GM12878 (cell line): ENCODE data around the gene C21orf58. TPM values are rescaled to one million over a fixed set of nuclear protein-coding genes. Genes with fewer than 3 reads are reported as not detected.
"Not testable (repeated sequence)": the region's sequence is repeated elsewhere in the genome, so short reads cannot be mapped to it uniquely, and the experiment has no call there.

Experiments used
- ATAC-seq: fragments of 200-7000 bp; cut with Tn5 transposase; 3 replicates; pipeline ENCODE4 v1.9.1; 2020; ENCODE audit warnings: mild to moderate bottlenecking, moderate library complexity
- BruUV-seq: library from RNA; stranded (reverse); fragments of 400-500 nt; replicated peaks from 2 replicates; lab custom pipeline; 2021; lab: Mats Ljungman, UMichigan
- CTCF ChIA-PET: fragments of 300-600 bp; sonication (Branson Sonifier 250); formaldehyde crosslinking; extraction: SDS; loops from one replicate; lab custom pipeline; 2021; ENCODE audit warnings: inconsistent platforms; lab: Yijun Ruan, JAX
- POLR2A ChIA-PET: fragments of 350-600 bp; formaldehyde crosslinking; extraction: SDS; loops from one replicate; lab custom pipeline; 2021; ENCODE audit warnings: inconsistent platforms; lab: Charles Lee
- RAD21 ChIA-PET: fragments of 300-600 bp; sonication (Branson Sonifier 250); formaldehyde crosslinking; loops from one replicate; lab custom pipeline; 2023; ENCODE audit warnings: antibody characterized with exemption; ENCODE audit not compliant: unreplicated experiment; lab: Charles Lee
- SMC1A ChIA-PET: fragments of 300-600 bp; sonication (Branson Sonifier 250); formaldehyde crosslinking; loops from one replicate; lab custom pipeline; 2023; ENCODE audit not compliant: unreplicated experiment, uncharacterized antibody; lab: Charles Lee
- DNase-seq: peaks from one replicate; pipeline ENCODE4 v3.0.0-alpha.2; 2011; ENCODE audit warnings: low read depth, low spot score
- FAIRE-seq: peaks from 3 replicates; lab custom pipeline; 2011; peaks lifted over from hg19 to GRCh38; lab: Jason Lieb, UNC
- H2AFZ ChIP-seq: 2 replicates; pipeline ENCODE4 v1.6.0; 2011; ENCODE audit warnings: low read depth, low read length, control low read depth; ENCODE audit not compliant: control insufficient read depth
- H3K27ac ChIP-seq: 2 replicates; pipeline ENCODE4 v1.5.1; 2011; ENCODE audit warnings: control low read depth; ENCODE audit not compliant: control insufficient read depth, insufficient read depth
- H3K27me3 ChIP-seq, 2 experiments: replicated peaks in 1 of 2; 2 replicates each; pipeline versions ENCODE4 v1.6.0 to v1.6.1; 2011; ENCODE audit warnings: low read length in 1 of 2; ENCODE audit not compliant: control insufficient read depth in 2 of 2, insufficient read depth in 2 of 2
- H3K36me3 ChIP-seq, 2 experiments: 2 replicates each; pipeline ENCODE4 v1.5.1; 2011; ENCODE audit warnings: low read length in 1 of 2; ENCODE audit not compliant: control insufficient read depth in 2 of 2, insufficient read depth in 2 of 2
- H3K4me1 ChIP-seq: 2 replicates; pipeline ENCODE4 v1.6.1; 2011; ENCODE audit warnings: mild to moderate bottlenecking, low read length, moderate library complexity, mixed read lengths; ENCODE audit not compliant: control insufficient read depth, insufficient read depth
- H3K4me2 ChIP-seq: 2 replicates; pipeline ENCODE4 v1.6.0; 2011; ENCODE audit warnings: control low read depth; ENCODE audit not compliant: control insufficient read depth, insufficient read depth
- H3K4me3 ChIP-seq: fragments of 200-600 bp; sonication (generic); 2 replicates; pipeline ENCODE4 v1.5.1; 2016
- H3K79me2 ChIP-seq: 2 replicates; pipeline ENCODE4 v1.6.0; 2011; ENCODE audit warnings: low read length; ENCODE audit not compliant: control insufficient read depth, insufficient read depth
- H3K9ac ChIP-seq: 2 replicates; pipeline ENCODE4 v1.8.0; 2011; ENCODE audit warnings: low read length, control low read depth, mixed read lengths; ENCODE audit not compliant: control insufficient read depth, insufficient read depth
- H3K9me3 ChIP-seq: replicated peaks from 3 replicates; pipeline ENCODE4 v1.5.1; 2011; ENCODE audit warnings: mild to moderate bottlenecking, low read length; ENCODE audit not compliant: control insufficient read depth, insufficient read depth
- H4K20me1 ChIP-seq: 2 replicates; pipeline ENCODE4 v1.6.0; 2011; ENCODE audit not compliant: control insufficient read depth, insufficient read depth
- ATF7 ChIP-seq: fragments of 450-650 bp; IDR thresholded peaks from 2 replicates; pipeline ENCODE4 v1.6.1; 2016; ENCODE audit warnings: low read depth, mild to moderate bottlenecking
- KAT2A ChIP-seq: conservative IDR thresholded peaks from 2 replicates; pipeline ENCODE4 v1.6.1; 2011; ENCODE audit warnings: low read depth, low read length; ENCODE audit not compliant: control insufficient read depth
- WGBS: methylation state at CpG from one replicate; pipeline ENCODE4 v1.1.6; 2016; ENCODE audit warnings: low lambda C conversion rate; ENCODE audit not compliant: insufficient replicate concordance, insufficient coverage; ENCODE audit errors: missing lambda C conversion rate; 5-methylcytosine and 5-hydroxymethylcytosine counted together
- in situ Hi-C: fragments of 300-500 bp; cut with MboI; formaldehyde crosslinking; loops from 9 replicates; pipeline ENCODE4 v1.14.3; 2018; ENCODE audit warnings: mixed read lengths
- intact Hi-C: fragments of 100-400 bp; cut with micrococcal nuclease; formaldehyde crosslinking; loops from one replicate; pipeline ENCODE4 v1.14.2; 2022; ENCODE audit not compliant: unreplicated experiment
- polyA plus RNA-seq, 11 experiments: library from polyadenylated mRNA; depleted of rRNA in 4 of 11; unstranded in 6 of 11; stranded (reverse) in 5 of 11; fragments of >200 nt; fragmentation: Nextera tagmentation in 4 of 11; fragmentation: Illumina TruSeq in 1 of 11; extraction: Ambion mirVana in 4 of 11; extraction: Trizol in 1 of 11; gene quantifications; 1 replicate in 1 of 11; 2 replicates in 10 of 11; pipeline versions ENCODE4 v1.2.1 to v1.2.3, GENCODE V29; 2011 to 2016; ENCODE audit warnings: inconsistent platforms in 2 of 11, missing spikeins in 2 of 11, low read depth in 1 of 11
- total RNA-seq, 4 experiments: library from RNA; depleted of rRNA in 3 of 4; stranded (reverse); fragments of >200 nt in 3 of 4; fragmentation: Illumina TruSeq in 1 of 4; extraction: Trizol in 1 of 4; gene quantifications; 2 replicates each; pipeline versions ENCODE4 v1.2.1 to v1.2.3, GENCODE V29; 2013 to 2021
- TF ChIP-seq, protein P1 (sequence below): fragments of 450-650 bp; formaldehyde crosslinking; IDR thresholded peaks from 2 replicates; pipeline ENCODE4 v1.5.0; 2022; ENCODE audit warnings: mild to moderate bottlenecking, missing genetic modification characterization
- TF ChIP-seq, protein P2 (sequence below): IDR thresholded peaks from 2 replicates; pipeline ENCODE4 v1.6.1; 2012; ENCODE audit warnings: mild to moderate bottlenecking, low read depth, low read length
- TF ChIP-seq, protein P3 (sequence below): fragments of 450-650 bp; IDR thresholded peaks from 2 replicates; pipeline ENCODE4 v1.6.1; 2017; ENCODE audit warnings: borderline replicate concordance

The C21orf58 gene
- total and polyA plus RNA-seq, 10 of the 15 experiments (the other 5 are each of a cell fraction or from before 2014, with no cell fraction given), result 1.1 to 22.3 (median 11.8) TPM

DNA sequence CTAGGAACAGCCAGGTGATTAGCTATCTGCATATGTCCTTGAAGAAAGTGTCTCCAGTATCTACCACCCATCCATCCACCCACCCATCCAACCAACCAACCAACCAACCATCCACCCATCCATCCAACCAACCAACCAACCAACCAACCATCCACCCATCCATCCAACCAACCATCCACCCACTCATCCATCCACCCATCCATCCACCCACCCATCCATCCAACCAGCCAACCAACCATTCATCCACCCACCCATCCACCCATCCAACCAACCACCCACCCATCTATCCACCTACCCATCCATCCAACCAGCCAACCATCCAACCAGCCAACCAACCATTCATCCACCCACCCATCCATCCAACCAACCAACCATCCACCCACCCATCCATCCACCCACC is 12.1 kb downstream of the C21orf58 start (continued):
- TF ChIP-seq, protein P1, sequence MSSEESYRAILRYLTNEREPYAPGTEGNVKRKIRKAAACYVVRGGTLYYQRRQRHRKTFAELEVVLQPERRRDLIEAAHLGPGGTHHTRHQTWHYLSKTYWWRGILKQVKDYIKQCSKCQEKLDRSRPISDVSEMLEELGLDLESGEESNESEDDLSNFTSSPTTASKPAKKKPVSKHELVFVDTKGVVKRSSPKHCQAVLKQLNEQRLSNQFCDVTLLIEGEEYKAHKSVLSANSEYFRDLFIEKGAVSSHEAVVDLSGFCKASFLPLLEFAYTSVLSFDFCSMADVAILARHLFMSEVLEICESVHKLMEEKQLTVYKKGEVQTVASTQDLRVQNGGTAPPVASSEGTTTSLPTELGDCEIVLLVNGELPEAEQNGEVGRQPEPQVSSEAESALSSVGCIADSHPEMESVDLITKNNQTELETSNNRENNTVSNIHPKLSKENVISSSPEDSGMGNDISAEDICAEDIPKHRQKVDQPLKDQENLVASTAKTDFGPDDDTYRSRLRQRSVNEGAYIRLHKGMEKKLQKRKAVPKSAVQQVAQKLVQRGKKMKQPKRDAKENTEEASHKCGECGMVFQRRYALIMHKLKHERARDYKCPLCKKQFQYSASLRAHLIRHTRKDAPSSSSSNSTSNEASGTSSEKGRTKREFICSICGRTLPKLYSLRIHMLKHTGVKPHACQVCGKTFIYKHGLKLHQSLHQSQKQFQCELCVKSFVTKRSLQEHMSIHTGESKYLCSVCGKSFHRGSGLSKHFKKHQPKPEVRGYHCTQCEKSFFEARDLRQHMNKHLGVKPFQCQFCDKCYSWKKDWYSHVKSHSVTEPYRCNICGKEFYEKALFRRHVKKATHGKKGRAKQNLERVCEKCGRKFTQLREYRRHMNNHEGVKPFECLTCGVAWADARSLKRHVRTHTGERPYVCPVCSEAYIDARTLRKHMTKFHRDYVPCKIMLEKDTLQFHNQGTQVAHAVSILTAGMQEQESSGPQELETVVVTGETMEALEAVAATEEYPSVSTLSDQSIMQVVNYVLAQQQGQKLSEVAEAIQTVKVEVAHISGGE (CRISPR knock-in tag), result no peak
- TF ChIP-seq KAT2A, result no peak
- TF ChIP-seq, protein P2, sequence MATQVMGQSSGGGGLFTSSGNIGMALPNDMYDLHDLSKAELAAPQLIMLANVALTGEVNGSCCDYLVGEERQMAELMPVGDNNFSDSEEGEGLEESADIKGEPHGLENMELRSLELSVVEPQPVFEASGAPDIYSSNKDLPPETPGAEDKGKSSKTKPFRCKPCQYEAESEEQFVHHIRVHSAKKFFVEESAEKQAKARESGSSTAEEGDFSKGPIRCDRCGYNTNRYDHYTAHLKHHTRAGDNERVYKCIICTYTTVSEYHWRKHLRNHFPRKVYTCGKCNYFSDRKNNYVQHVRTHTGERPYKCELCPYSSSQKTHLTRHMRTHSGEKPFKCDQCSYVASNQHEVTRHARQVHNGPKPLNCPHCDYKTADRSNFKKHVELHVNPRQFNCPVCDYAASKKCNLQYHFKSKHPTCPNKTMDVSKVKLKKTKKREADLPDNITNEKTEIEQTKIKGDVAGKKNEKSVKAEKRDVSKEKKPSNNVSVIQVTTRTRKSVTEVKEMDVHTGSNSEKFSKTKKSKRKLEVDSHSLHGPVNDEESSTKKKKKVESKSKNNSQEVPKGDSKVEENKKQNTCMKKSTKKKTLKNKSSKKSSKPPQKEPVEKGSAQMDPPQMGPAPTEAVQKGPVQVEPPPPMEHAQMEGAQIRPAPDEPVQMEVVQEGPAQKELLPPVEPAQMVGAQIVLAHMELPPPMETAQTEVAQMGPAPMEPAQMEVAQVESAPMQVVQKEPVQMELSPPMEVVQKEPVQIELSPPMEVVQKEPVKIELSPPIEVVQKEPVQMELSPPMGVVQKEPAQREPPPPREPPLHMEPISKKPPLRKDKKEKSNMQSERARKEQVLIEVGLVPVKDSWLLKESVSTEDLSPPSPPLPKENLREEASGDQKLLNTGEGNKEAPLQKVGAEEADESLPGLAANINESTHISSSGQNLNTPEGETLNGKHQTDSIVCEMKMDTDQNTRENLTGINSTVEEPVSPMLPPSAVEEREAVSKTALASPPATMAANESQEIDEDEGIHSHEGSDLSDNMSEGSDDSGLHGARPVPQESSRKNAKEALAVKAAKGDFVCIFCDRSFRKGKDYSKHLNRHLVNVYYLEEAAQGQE, result no peak
- no peak for TF ChIP-seq ATF7
- TF ChIP-seq, protein P3, sequence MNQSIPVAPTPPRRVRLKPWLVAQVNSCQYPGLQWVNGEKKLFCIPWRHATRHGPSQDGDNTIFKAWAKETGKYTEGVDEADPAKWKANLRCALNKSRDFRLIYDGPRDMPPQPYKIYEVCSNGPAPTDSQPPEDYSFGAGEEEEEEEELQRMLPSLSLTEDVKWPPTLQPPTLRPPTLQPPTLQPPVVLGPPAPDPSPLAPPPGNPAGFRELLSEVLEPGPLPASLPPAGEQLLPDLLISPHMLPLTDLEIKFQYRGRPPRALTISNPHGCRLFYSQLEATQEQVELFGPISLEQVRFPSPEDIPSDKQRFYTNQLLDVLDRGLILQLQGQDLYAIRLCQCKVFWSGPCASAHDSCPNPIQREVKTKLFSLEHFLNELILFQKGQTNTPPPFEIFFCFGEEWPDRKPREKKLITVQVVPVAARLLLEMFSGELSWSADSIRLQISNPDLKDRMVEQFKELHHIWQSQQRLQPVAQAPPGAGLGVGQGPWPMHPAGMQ, result no peak

DNA sequence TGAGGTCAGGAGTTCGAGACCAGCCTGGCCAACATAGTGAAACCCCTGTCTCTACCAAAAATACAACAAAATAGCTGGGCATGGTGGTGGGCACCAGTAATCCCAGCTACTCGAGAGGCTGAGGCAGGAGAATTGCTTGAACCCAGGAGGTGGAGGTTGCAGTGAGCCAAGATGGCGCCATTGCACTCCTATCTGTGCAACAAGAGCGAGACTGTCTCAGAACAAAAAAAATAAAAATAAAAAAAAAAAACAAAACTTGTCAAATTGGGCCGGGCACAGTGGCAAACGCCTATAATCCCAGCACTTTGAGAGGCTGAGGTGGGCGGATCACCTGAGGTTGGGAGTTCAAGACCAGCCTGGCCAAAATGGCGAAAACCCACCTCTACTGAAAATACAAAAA is 13.4 kb downstream of the C21orf58 start:
- H3K4me1 ChIP-seq, RAD21 ChIA-PET, H3K27me3 ChIP-seq, DNase-seq, H3K36me3 ChIP-seq, H3K9me3 ChIP-seq, SMC1A ChIA-PET, H2AFZ ChIP-seq, POLR2A ChIA-PET, H4K20me1 ChIP-seq, H3K4me3 ChIP-seq, H3K79me2 ChIP-seq, FAIRE-seq, H3K27ac ChIP-seq, in situ Hi-C loops, H3K9ac ChIP-seq, BruUV-seq, ATAC-seq, H3K4me2 ChIP-seq, intact Hi-C loops: not testable (repeated sequence)
- CTCF ChIA-PET, result interaction anchor here (0.6 kb wide), 1 partner anchor 58 kb away, joined by 3 read pairs; no protein-coding TSS in a partner anchor
- WGBS, result 94% methylated on average over 8 of the region's 8 CpGs
